ENCODE data around the gene AHCYL2. TPM values are rescaled to one million over a fixed set of nuclear protein-coding genes. Genes with fewer than 3 reads are reported as not detected.

AHCYL2 gene
- total RNA-seq, 4 donors from 2014 or later, result 33.5 to 61.2 (median 41.7) TPM

GRCh38 chr7:129458171-129458570, 233.3 kb downstream of the AHCYL2 start:
- no peak overlapping the region for H3K27ac ChIP-seq
- DNase-seq (ENCODE audit: low spot score in 2 of 2), result peak in 1 of 2 donors; percentile 54

GRCh38 chr7:129461809-129462208, 237.0 kb downstream of the AHCYL2 start:
- no peaks in the 10 kb centered on the region for H3K9me3 ChIP-seq
- no peak overlapping the region for H3K4me3 ChIP-seq
- H3K27ac ChIP-seq, result no peak overlapping the region
- peak in 1 of 2 donors; percentile 43 for DNase-seq (ENCODE audit: low spot score in 2 of 2)
- no peaks in the 10 kb centered on the region for H3K4me1 ChIP-seq
- H3K27me3 ChIP-seq, result no peaks in the 10 kb centered on the region
- H3K36me3 ChIP-seq, result no peaks in the 10 kb centered on the region
- 97% methylated on average over 2 of the region's 2 CpGs for WGBS
- no peak for TF ChIP-seq POLR2A (IDR thresholded peaks at IDR 0.05)
- TF ChIP-seq CTCF (IDR thresholded peaks at IDR 0.05), result no peak
- no peak for TF ChIP-seq POLR2AphosphoS5 (IDR thresholded peaks at IDR 0.05)
- TF ChIP-seq EP300 (IDR thresholded peaks at IDR 0.05), result no peak

More at GRCh38 chr7:129458171-129458570, 233.3 kb downstream of the AHCYL2 start:
- H3K27me3 ChIP-seq, result no peaks in the 10 kb centered on the region
- no peaks in the 10 kb centered on the region for H3K4me1 ChIP-seq
- TF ChIP-seq POLR2AphosphoS5 (IDR thresholded peaks at IDR 0.05) (no peak), CTCF (IDR thresholded peaks at IDR 0.05) (no peak), POLR2A (IDR thresholded peaks at IDR 0.05) (no peak), EP300 (IDR thresholded peaks at IDR 0.05) (no peak)
- WGBS, result 96% methylated on average over 5 of the region's 5 CpGs
- H3K36me3 ChIP-seq, result no peaks in the 10 kb centered on the region
- no peaks in the 10 kb centered on the region for H3K9me3 ChIP-seq
- H3K4me3 ChIP-seq, result no peak overlapping the region

GRCh38 chr7:129462420-129462819, 237.6 kb downstream of the AHCYL2 start:
- Histone ChIP-seq H3K27me3 (no peaks in the 10 kb centered on the region), H3K4me3 (no peak overlapping the region), H3K9me3 (no peaks in the 10 kb centered on the region), H3K36me3 (no peaks in the 10 kb centered on the region), H3K27ac (no peak overlapping the region), H3K4me1 (no peaks in the 10 kb centered on the region)
- no peak for DNase-seq (ENCODE audit: low spot score in 2 of 2)
- TF ChIP-seq POLR2AphosphoS5 (IDR thresholded peaks at IDR 0.05) (no peak), EP300 (IDR thresholded peaks at IDR 0.05) (no peak), POLR2A (IDR thresholded peaks at IDR 0.05) (no peak)
- WGBS, result 75% methylated on average over 1 of the region's 1 CpG

GRCh38 chr7:129464194-129464593, 239.4 kb downstream of the AHCYL2 start:
- no peaks in the 10 kb centered on the region for H3K9me3 ChIP-seq
- H3K27me3 ChIP-seq, result no peaks in the 10 kb centered on the region
- 64% methylated on average over 4 of the region's 4 CpGs for WGBS
- DNase-seq (ENCODE audit: low spot score in 2 of 2), result peak in 1 of 2 donors; percentile 44
- H3K4me3 ChIP-seq, result no peak overlapping the region
- TF ChIP-seq POLR2A (IDR thresholded peaks at IDR 0.05), result no peak
- TF ChIP-seq EP300 (IDR thresholded peaks at IDR 0.05), result no peak
- TF ChIP-seq POLR2AphosphoS5 (IDR thresholded peaks at IDR 0.05), result no peak
- no peak for TF ChIP-seq CTCF (IDR thresholded peaks at IDR 0.05)
- H3K4me1 ChIP-seq, result peaks cover 5% of the 10 kb centered on the region
- no peak overlapping the region for H3K27ac ChIP-seq
- no peaks in the 10 kb centered on the region for H3K36me3 ChIP-seq

- no peak overlapping the region for H3K4me3 ChIP-seq
- no peak overlapping the region for H3K27ac ChIP-seq
- H3K9me3 ChIP-seq, result no peaks in the 10 kb centered on the region
- no peak for DNase-seq (ENCODE audit: low spot score in 2 of 2)
- H3K27me3 ChIP-seq, result no peaks in the 10 kb centered on the region
- peaks cover 5% of the 10 kb centered on the region for H3K4me1 ChIP-seq
- H3K36me3 ChIP-seq, result no peaks in the 10 kb centered on the region
- 50% methylated on average over 2 of the region's 2 CpGs for WGBS
- no peak for TF ChIP-seq POLR2A (IDR thresholded peaks at IDR 0.05)
- TF ChIP-seq EP300 (IDR thresholded peaks at IDR 0.05), result no peak
- TF ChIP-seq CTCF (IDR thresholded peaks at IDR 0.05), result no peak
- TF ChIP-seq POLR2AphosphoS5 (IDR thresholded peaks at IDR 0.05), result no peak
These were observed 240.2 kb downstream of the AHCYL2 start for GRCh38 chr7:129465080-129465479.

DNA sequence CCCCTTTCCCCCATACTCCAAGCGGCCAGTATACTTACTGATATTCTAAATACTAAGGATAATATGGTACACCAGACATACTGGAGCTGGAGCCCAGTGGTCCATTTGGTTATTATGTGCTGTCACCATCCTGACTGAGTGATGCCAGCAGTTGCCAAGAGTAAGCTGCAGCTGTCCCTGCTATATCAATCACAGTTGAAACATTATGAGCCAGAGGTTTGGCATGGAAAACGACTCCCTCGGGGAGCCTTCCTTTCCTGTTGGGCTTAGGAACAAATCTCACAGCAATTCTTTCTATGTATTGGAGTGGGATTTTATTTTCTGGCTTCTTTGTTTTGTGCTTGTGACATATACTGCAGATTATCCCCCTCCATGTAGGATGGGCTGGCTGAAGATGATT, 242.0 kb downstream of the AHCYL2 start:
- no peaks in the 10 kb centered on the region for H3K36me3 ChIP-seq
- no peak for DNase-seq (ENCODE audit: low spot score in 2 of 2)
- H3K4me1 ChIP-seq, result peaks cover 5% of the 10 kb centered on the region
- H3K9me3 ChIP-seq, result no peaks in the 10 kb centered on the region
- no peaks in the 10 kb centered on the region for H3K27me3 ChIP-seq
- H3K4me3 ChIP-seq, result no peak overlapping the region
- WGBS, result 65% methylated on average over 3 of the region's 3 CpGs
- TF ChIP-seq POLR2AphosphoS5 (IDR thresholded peaks at IDR 0.05) (no peak), POLR2A (IDR thresholded peaks at IDR 0.05) (no peak), EP300 (IDR thresholded peaks at IDR 0.05) (no peak), CTCF (IDR thresholded peaks at IDR 0.05) (no peak)
- no peak overlapping the region for H3K27ac ChIP-seq
